ENCODE data around the gene IMMP2L. TPM values are rescaled to one million over a fixed set of nuclear protein-coding genes. Genes with fewer than 3 reads are reported as not detected.

The IMMP2L gene
- polyA plus RNA-seq, 1 donor (not counting 4 experiments of a cell fraction or from before 2014, with no cell fraction given), result 14.1 TPM

GRCh38 chr7:111192614-111193413 is 369.5 kb downstream of the IMMP2L start:
- Histone ChIP-seq H3K4me3 (ENCODE audit: control insufficient read depth in 2 of 3, extremely low read depth in 1 of 3, insufficient read depth in 2 of 3, low read depth in 1 of 3, low read length in 3 of 3) (no peak overlapping the region), H2AFZ (ENCODE audit: control insufficient read depth, low read length) (no peak overlapping the region), H3K27me3 (ENCODE audit: control insufficient read depth, extremely low read depth, insufficient read depth, low read length) (no peaks in the 10 kb centered on the region), H3K9me1 (ENCODE audit: control insufficient read depth, extremely low read depth, insufficient read depth, low read length) (no peaks in the 10 kb centered on the region), H3K9ac (ENCODE audit: control insufficient read depth, extremely low read depth, insufficient read depth, low read length) (no peak overlapping the region), H3K9me3 (ENCODE audit: control insufficient read depth, low read depth, low read length) (no peaks in the 10 kb centered on the region), H3K36me3 (ENCODE audit: control insufficient read depth in 2 of 2, extremely low read depth in 1 of 2, insufficient read depth in 2 of 2, low read length in 2 of 2) (no peaks in the 10 kb centered on the region), H3K4me2 (ENCODE audit: control insufficient read depth, extremely low read depth, insufficient read depth, low read depth, low read length) (no peak overlapping the region), H3K4me1 (ENCODE audit: control insufficient read depth, extremely low read depth, insufficient read depth, low read length) (peaks cover 4% of the 10 kb centered on the region), H4K20me1 (ENCODE audit: control insufficient read depth, extremely low read depth, insufficient read depth, low read length) (no peaks in the 10 kb centered on the region), H3K27ac (ENCODE audit: control insufficient read depth, insufficient read depth, low read length) (no peak overlapping the region), H3K79me2 (ENCODE audit: control insufficient read depth, insufficient read depth, low read length) (no peaks in the 10 kb centered on the region)
- DNase-seq (ENCODE audit: low read depth, low spot score) (no peak), FAIRE-seq (no peak)
- dilution Hi-C loops (cut with MboI; ENCODE audit: extremely low pct_ligation_motif_present, low sequenced_read_pairs), result no loop called here
- TF ChIP-seq EZH2 (IDR thresholded peaks at IDR 0.05; ENCODE audit: low read length) (no peak), CTCF (optimal IDR thresholded peaks at IDR 0.05 in 1 of 3, IDR thresholded peaks at IDR 0.05 in 1 of 3, conservative IDR thresholded peaks at IDR 0.05 in 1 of 3; ENCODE audit: extremely low read depth in 1 of 3, insufficient read depth in 2 of 3, low read length in 3 of 3) (no peak)

- Histone ChIP-seq H3K4me3 (ENCODE audit: control insufficient read depth in 2 of 3, extremely low read depth in 1 of 3, insufficient read depth in 2 of 3, low read depth in 1 of 3, low read length in 3 of 3) (no peak overlapping the region), H3K27ac (ENCODE audit: control insufficient read depth, insufficient read depth, low read length) (no peak overlapping the region), H4K20me1 (ENCODE audit: control insufficient read depth, extremely low read depth, insufficient read depth, low read length) (no peaks in the 10 kb centered on the region), H2AFZ (ENCODE audit: control insufficient read depth, low read length) (no peak overlapping the region), H3K27me3 (ENCODE audit: control insufficient read depth, extremely low read depth, insufficient read depth, low read length) (no peaks in the 10 kb centered on the region), H3K9me1 (ENCODE audit: control insufficient read depth, extremely low read depth, insufficient read depth, low read length) (no peaks in the 10 kb centered on the region), H3K4me2 (ENCODE audit: control insufficient read depth, extremely low read depth, insufficient read depth, low read depth, low read length) (no peak overlapping the region), H3K36me3 (ENCODE audit: control insufficient read depth in 2 of 2, extremely low read depth in 1 of 2, insufficient read depth in 2 of 2, low read length in 2 of 2) (no peaks in the 10 kb centered on the region), H3K4me1 (ENCODE audit: control insufficient read depth, extremely low read depth, insufficient read depth, low read length) (no peaks in the 10 kb centered on the region), H3K9me3 (ENCODE audit: control insufficient read depth, low read depth, low read length) (no peaks in the 10 kb centered on the region), H3K9ac (ENCODE audit: control insufficient read depth, extremely low read depth, insufficient read depth, low read length) (no peak overlapping the region), H3K79me2 (ENCODE audit: control insufficient read depth, insufficient read depth, low read length) (no peaks in the 10 kb centered on the region)
- dilution Hi-C loops (cut with MboI; ENCODE audit: extremely low pct_ligation_motif_present, low sequenced_read_pairs), result no loop called here
- TF ChIP-seq EZH2 (IDR thresholded peaks at IDR 0.05; ENCODE audit: low read length), result no peak
- no peak for TF ChIP-seq CTCF (optimal IDR thresholded peaks at IDR 0.05 in 1 of 3, IDR thresholded peaks at IDR 0.05 in 1 of 3, conservative IDR thresholded peaks at IDR 0.05 in 1 of 3; ENCODE audit: extremely low read depth in 1 of 3, insufficient read depth in 2 of 3, low read length in 3 of 3)
- DNase-seq (ENCODE audit: low read depth, low spot score), result no peak
- no peak for FAIRE-seq
These were observed 371.5 kb downstream of the IMMP2L start for GRCh38 chr7:111190804-111191203.

Data from keratinocyte (primary cell).